ENCODE measurements around the gene SPATA21.

DNA sequence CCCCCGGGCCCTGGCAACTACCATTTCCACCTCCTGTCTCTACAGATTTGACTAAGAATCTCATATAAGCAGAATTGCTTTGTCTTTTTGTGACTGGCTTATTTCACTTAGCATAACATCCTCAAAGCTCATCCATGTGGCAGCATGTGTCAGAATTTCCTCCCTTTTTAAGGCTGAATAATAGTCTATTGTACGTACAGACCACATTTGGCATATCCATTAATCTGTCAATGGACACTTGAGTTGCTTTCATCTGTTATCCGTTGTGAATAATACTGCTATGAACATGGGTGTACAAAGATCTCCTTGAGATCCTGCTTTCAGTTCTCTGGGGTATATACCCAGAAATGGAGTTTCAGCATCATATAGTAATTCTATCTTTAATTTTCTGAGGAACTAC is 24.0 kb downstream of the SPATA21 start:
- TF ChIP-seq, protein P1, sequence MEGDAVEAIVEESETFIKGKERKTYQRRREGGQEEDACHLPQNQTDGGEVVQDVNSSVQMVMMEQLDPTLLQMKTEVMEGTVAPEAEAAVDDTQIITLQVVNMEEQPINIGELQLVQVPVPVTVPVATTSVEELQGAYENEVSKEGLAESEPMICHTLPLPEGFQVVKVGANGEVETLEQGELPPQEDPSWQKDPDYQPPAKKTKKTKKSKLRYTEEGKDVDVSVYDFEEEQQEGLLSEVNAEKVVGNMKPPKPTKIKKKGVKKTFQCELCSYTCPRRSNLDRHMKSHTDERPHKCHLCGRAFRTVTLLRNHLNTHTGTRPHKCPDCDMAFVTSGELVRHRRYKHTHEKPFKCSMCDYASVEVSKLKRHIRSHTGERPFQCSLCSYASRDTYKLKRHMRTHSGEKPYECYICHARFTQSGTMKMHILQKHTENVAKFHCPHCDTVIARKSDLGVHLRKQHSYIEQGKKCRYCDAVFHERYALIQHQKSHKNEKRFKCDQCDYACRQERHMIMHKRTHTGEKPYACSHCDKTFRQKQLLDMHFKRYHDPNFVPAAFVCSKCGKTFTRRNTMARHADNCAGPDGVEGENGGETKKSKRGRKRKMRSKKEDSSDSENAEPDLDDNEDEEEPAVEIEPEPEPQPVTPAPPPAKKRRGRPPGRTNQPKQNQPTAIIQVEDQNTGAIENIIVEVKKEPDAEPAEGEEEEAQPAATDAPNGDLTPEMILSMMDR (optimal IDR thresholded peaks at IDR 0.05 in 1 of 3, IDR thresholded peaks at IDR 0.05 in 1 of 3, conservative IDR thresholded peaks at IDR 0.05 in 1 of 3; ENCODE audit: extremely low read depth in 1 of 3, insufficient read depth in 2 of 3, low read length in 3 of 3), result no peak
- TF ChIP-seq EZH2 (IDR thresholded peaks at IDR 0.05; ENCODE audit: low read length), result no peak
